Stimulated activated effector memory CD8-positive, alpha-beta T cell treated with anti-CD3 and anti-CD28 coated beads, Interleukin-12 subunit alpha, Interleukin-12 subunit beta, amount 100 ng/mL, for 72 hours (primary cell): ENCODE measurements around the gene SOX5.
"Not testable (repeated sequence)": the region's sequence is repeated elsewhere in the genome, so short reads cannot be mapped to it uniquely, and the experiment has no call there.

ENCODE experiments used
- ATAC-seq: fragments of 150-1000 bp; cut with Tn5 transposase; 2 replicates; pipeline ENCODE4 v1.10.0; 2021
- DNase-seq, 2 donors: peaks; one replicate each; pipeline ENCODE4 v3.0.0; 2021 to 2022; ENCODE audit warnings: low spot score in 2 of 2
- H3K27ac Mint-ChIP-seq: one replicate; pipeline ENCODE4 v1.8.0; 2022; ENCODE audit warnings: mild to moderate bottlenecking, mixed read lengths
- H3K36me3 Mint-ChIP-seq: one replicate; pipeline ENCODE4 v1.8.0; 2022; ENCODE audit warnings: mild to moderate bottlenecking, mixed read lengths
- H3K4me1 Mint-ChIP-seq: one replicate; pipeline ENCODE4 v1.8.0; 2022; ENCODE audit warnings: mixed read lengths
- H3K4me3 Mint-ChIP-seq: one replicate; pipeline ENCODE4 v1.8.0; 2022; ENCODE audit warnings: mild to moderate bottlenecking, mixed read lengths
- H3K9me3 Mint-ChIP-seq: one replicate; pipeline ENCODE4 v1.8.0; 2022; ENCODE audit warnings: mixed read lengths

SOX5 gene

GRCh38 chr12:23885394-23885793 is 64.1 kb downstream of the SOX5 start:
- H3K4me3 Mint-ChIP-seq = no peak overlapping the region
- H3K4me1 Mint-ChIP-seq = no peaks in the 10 kb centered on the region
- DNase-seq (no peak), ATAC-seq (no peak)
- H3K36me3 Mint-ChIP-seq = no peaks in the 10 kb centered on the region
- no peak overlapping the region for H3K27ac Mint-ChIP-seq
- H3K9me3 Mint-ChIP-seq = peaks cover 3% of the 10 kb centered on the region

- no peak for ATAC-seq
- Mint-ChIP-seq H3K36me3 (no peaks in the 10 kb centered on the region), H3K27ac (no peak overlapping the region), H3K9me3 (peaks cover 3% of the 10 kb centered on the region), H3K4me3 (no peak overlapping the region), H3K4me1 (no peaks in the 10 kb centered on the region)
- no peak for DNase-seq
These were observed 64.6 kb downstream of the SOX5 start for GRCh38 chr12:23884909-23885308.

GRCh38 chr12:23880988-23881387 is 68.5 kb downstream of the SOX5 start:
- DNase-seq (no peak), ATAC-seq (no peak)
- Mint-ChIP-seq H3K9me3 (peaks cover 8% of the 10 kb centered on the region), H3K4me1 (no peaks in the 10 kb centered on the region), H3K4me3 (no peak overlapping the region), H3K36me3 (no peaks in the 10 kb centered on the region), H3K27ac (no peak overlapping the region)

GRCh38 chr12:23876618-23877017 is 72.9 kb downstream of the SOX5 start:
- H3K36me3 Mint-ChIP-seq, H3K4me1 Mint-ChIP-seq, H3K9me3 Mint-ChIP-seq, H3K27ac Mint-ChIP-seq, DNase-seq, ATAC-seq, H3K4me3 Mint-ChIP-seq: not testable (repeated sequence)

GRCh38 chr12:23867794-23868193 is 81.7 kb downstream of the SOX5 start:
- H3K36me3 Mint-ChIP-seq = no peaks in the 10 kb centered on the region
- ATAC-seq (no peak), DNase-seq (no peak)
- H3K4me3 Mint-ChIP-seq = no peak overlapping the region
- H3K9me3 Mint-ChIP-seq = peaks cover 15% of the 10 kb centered on the region
- no peak overlapping the region for H3K27ac Mint-ChIP-seq
- H3K4me1 Mint-ChIP-seq = no peaks in the 10 kb centered on the region

GRCh38 chr12:23862701-23863100 is 86.8 kb downstream of the SOX5 start:
- Mint-ChIP-seq H3K27ac (no peak overlapping the region), H3K9me3 (peaks cover 14% of the 10 kb centered on the region)

GRCh38 chr12:23860019-23860418 is 89.5 kb downstream of the SOX5 start:
- H3K4me3 Mint-ChIP-seq = no peak overlapping the region
- no peak overlapping the region for H3K27ac Mint-ChIP-seq
- no peak for DNase-seq
- H3K9me3 Mint-ChIP-seq = peaks cover 16% of the 10 kb centered on the region
- no peaks in the 10 kb centered on the region for H3K4me1 Mint-ChIP-seq
- H3K36me3 Mint-ChIP-seq = no peaks in the 10 kb centered on the region
- ATAC-seq = no peak

More at GRCh38 chr12:23862701-23863100, 86.8 kb downstream of the SOX5 start:
- Mint-ChIP-seq H3K36me3 (no peaks in the 10 kb centered on the region), H3K4me3 (no peak overlapping the region), H3K4me1 (no peaks in the 10 kb centered on the region)
- no peak for ATAC-seq
- no peak for DNase-seq

- DNase-seq = no peak
- H3K4me1 Mint-ChIP-seq = no peaks in the 10 kb centered on the region
- no peaks in the 10 kb centered on the region for H3K36me3 Mint-ChIP-seq
- H3K9me3 Mint-ChIP-seq = peaks cover 13% of the 10 kb centered on the region
- H3K27ac Mint-ChIP-seq = no peak overlapping the region
- no peak overlapping the region for H3K4me3 Mint-ChIP-seq
- no peak for ATAC-seq
These were observed 92.3 kb downstream of the SOX5 start for GRCh38 chr12:23857178-23857577.

GRCh38 chr12:23855813-23856212 is 93.7 kb downstream of the SOX5 start:
- Mint-ChIP-seq H3K9me3 (peaks cover 13% of the 10 kb centered on the region), H3K36me3 (no peaks in the 10 kb centered on the region), H3K4me3 (no peak overlapping the region), H3K4me1 (no peaks in the 10 kb centered on the region), H3K27ac (no peak overlapping the region)
- DNase-seq = no peak
- no peak for ATAC-seq

- Mint-ChIP-seq H3K4me1 (no peaks in the 10 kb centered on the region), H3K9me3 (peaks cover 9% of the 10 kb centered on the region), H3K27ac (no peak overlapping the region), H3K4me3 (no peak overlapping the region), H3K36me3 (no peaks in the 10 kb centered on the region)
- DNase-seq (no peak), ATAC-seq (no peak)
These were observed 94.9 kb downstream of the SOX5 start for GRCh38 chr12:23854598-23854997.

GRCh38 chr12:23853640-23854039 is 95.8 kb downstream of the SOX5 start:
- no peak for ATAC-seq
- peaks cover 6% of the 10 kb centered on the region for H3K9me3 Mint-ChIP-seq
- no peaks in the 10 kb centered on the region for H3K4me1 Mint-ChIP-seq
- H3K4me3 Mint-ChIP-seq = no peak overlapping the region
- DNase-seq = no peak
- no peaks in the 10 kb centered on the region for H3K36me3 Mint-ChIP-seq
- no peak overlapping the region for H3K27ac Mint-ChIP-seq

GRCh38 chr12:23851602-23852001 is 97.9 kb downstream of the SOX5 start:
- ATAC-seq = no peak
- H3K4me1 Mint-ChIP-seq = no peaks in the 10 kb centered on the region
- H3K27ac Mint-ChIP-seq = no peak overlapping the region
- no peaks in the 10 kb centered on the region for H3K36me3 Mint-ChIP-seq
- no peak for DNase-seq
- H3K9me3 Mint-ChIP-seq = peaks cover under 1% of the 10 kb centered on the region
- H3K4me3 Mint-ChIP-seq = no peak overlapping the region

GRCh38 chr12:23847857-23848256 is 101.6 kb downstream of the SOX5 start:
- Mint-ChIP-seq H3K36me3 (no peaks in the 10 kb centered on the region), H3K27ac (no peak overlapping the region), H3K9me3 (peaks cover 2% of the 10 kb centered on the region), H3K4me1 (no peaks in the 10 kb centered on the region), H3K4me3 (no peak overlapping the region)
- DNase-seq = no peak
- ATAC-seq = no peak

- Mint-ChIP-seq H3K36me3 (no peaks in the 10 kb centered on the region), H3K9me3 (peaks cover 6% of the 10 kb centered on the region), H3K4me1 (no peaks in the 10 kb centered on the region), H3K4me3 (no peak overlapping the region), H3K27ac (no peak overlapping the region)
- DNase-seq (no peak), ATAC-seq (no peak)
These were observed 105.5 kb downstream of the SOX5 start for GRCh38 chr12:23843958-23844357.

GRCh38 chr12:23834076-23834475 is 115.4 kb downstream of the SOX5 start:
- ATAC-seq = no peak
- Mint-ChIP-seq H3K9me3 (peaks cover 3% of the 10 kb centered on the region), H3K4me3 (no peak overlapping the region), H3K4me1 (no peaks in the 10 kb centered on the region), H3K36me3 (no peaks in the 10 kb centered on the region), H3K27ac (no peak overlapping the region)
- DNase-seq = no peak

GRCh38 chr12:23831739-23832138 is 117.7 kb downstream of the SOX5 start:
- Mint-ChIP-seq H3K27ac (no peak overlapping the region), H3K9me3 (peaks cover 2% of the 10 kb centered on the region), H3K4me1 (no peaks in the 10 kb centered on the region), H3K4me3 (no peak overlapping the region), H3K36me3 (no peaks in the 10 kb centered on the region)
- DNase-seq (no peak), ATAC-seq (no peak)

- H3K27ac Mint-ChIP-seq = no peak overlapping the region
These were observed 119.3 kb downstream of the SOX5 start for GRCh38 chr12:23830210-23830609.

More at GRCh38 chr12:23830210-23830609, 119.3 kb downstream of the SOX5 start:
- Mint-ChIP-seq H3K4me3 (no peak overlapping the region), H3K4me1 (no peaks in the 10 kb centered on the region), H3K36me3 (no peaks in the 10 kb centered on the region), H3K9me3 (peaks cover 2% of the 10 kb centered on the region)
- no peak for ATAC-seq
- DNase-seq = no peak
